GM12872 (cell line): ENCODE results near the gene NBPF11.
"Not testable (repeated sequence)": the region's sequence is repeated elsewhere in the genome, so short reads cannot be mapped to it uniquely, and the experiment has no call there.

Experiments used
- CTCF ChIP-seq: IDR thresholded peaks from 3 replicates; pipeline ENCODE4 v1.5.1; 2011; ENCODE audit warnings: low read depth, mild to moderate bottlenecking, low read length, moderate library complexity; ENCODE audit not compliant: insufficient read depth

Gene NBPF11

GRCh38 chr1:148151911-148152656 lies at the start of gene NBPF11:
TSS of gene NBPF11 (minus strand) at chr1:148152281. CDS start at chr1:148127003, 25,278 bp downstream.
- TF ChIP-seq CTCF, result not testable (repeated sequence)

GRCh38 chr1:148166558-148167492 lies 14.7 kb upstream of the NBPF11 start:
- TF ChIP-seq CTCF, result no peak

- no peak for TF ChIP-seq CTCF
These were observed 10.3 kb upstream of the NBPF11 start for GRCh38 chr1:148162363-148162762.

- TF ChIP-seq CTCF, result no peak
These were observed 9.2 kb upstream of the NBPF11 start for GRCh38 chr1:148161053-148161901.

- no peak for TF ChIP-seq CTCF
These were observed 8.4 kb upstream of the NBPF11 start for GRCh38 chr1:148160343-148161052.

- TF ChIP-seq CTCF, result no peak
These were observed 7.9 kb upstream of the NBPF11 start for GRCh38 chr1:148160048-148160342.
